GM12878 (cell line): ENCODE results near the gene SET. TPM values are rescaled to one million over a fixed set of nuclear protein-coding genes. Genes with fewer than 3 reads are reported as not detected.

Experiments
- ATAC-seq: fragments of 200-7000 bp; cut with Tn5 transposase; 3 replicates; pipeline ENCODE4 v1.9.1; 2020; ENCODE audit warnings: mild to moderate bottlenecking, moderate library complexity
- BruUV-seq: library from RNA; stranded (reverse); fragments of 400-500 nt; replicated peaks from 2 replicates; lab custom pipeline; 2021; lab: Mats Ljungman, UMichigan
- CTCF ChIA-PET: fragments of 300-600 bp; sonication (Branson Sonifier 250); formaldehyde crosslinking; extraction: SDS; loops from one replicate; lab custom pipeline; 2021; ENCODE audit warnings: inconsistent platforms; lab: Yijun Ruan, JAX
- POLR2A ChIA-PET: fragments of 350-600 bp; formaldehyde crosslinking; extraction: SDS; loops from one replicate; lab custom pipeline; 2021; ENCODE audit warnings: inconsistent platforms; lab: Charles Lee
- RAD21 ChIA-PET: fragments of 300-600 bp; sonication (Branson Sonifier 250); formaldehyde crosslinking; loops from one replicate; lab custom pipeline; 2023; ENCODE audit warnings: antibody characterized with exemption; ENCODE audit not compliant: unreplicated experiment; lab: Charles Lee
- SMC1A ChIA-PET: fragments of 300-600 bp; sonication (Branson Sonifier 250); formaldehyde crosslinking; loops from one replicate; lab custom pipeline; 2023; ENCODE audit not compliant: unreplicated experiment, uncharacterized antibody; lab: Charles Lee
- DNase-seq: peaks from one replicate; pipeline ENCODE4 v3.0.0-alpha.2; 2011; ENCODE audit warnings: low read depth, low spot score
- FAIRE-seq: peaks from 3 replicates; lab custom pipeline; 2011; peaks lifted over from hg19 to GRCh38; lab: Jason Lieb, UNC
- H2AFZ ChIP-seq: 2 replicates; pipeline ENCODE4 v1.6.0; 2011; ENCODE audit warnings: low read depth, low read length, control low read depth; ENCODE audit not compliant: control insufficient read depth
- H3K27ac ChIP-seq: 2 replicates; pipeline ENCODE4 v1.5.1; 2011; ENCODE audit warnings: control low read depth; ENCODE audit not compliant: control insufficient read depth, insufficient read depth
- H3K27me3 ChIP-seq, 2 experiments: replicated peaks in 1 of 2; 2 replicates each; pipeline versions ENCODE4 v1.6.0 to v1.6.1; 2011; ENCODE audit warnings: low read length in 1 of 2; ENCODE audit not compliant: control insufficient read depth in 2 of 2, insufficient read depth in 2 of 2
- H3K36me3 ChIP-seq, 2 experiments: 2 replicates each; pipeline ENCODE4 v1.5.1; 2011; ENCODE audit warnings: low read length in 1 of 2; ENCODE audit not compliant: control insufficient read depth in 2 of 2, insufficient read depth in 2 of 2
- H3K4me1 ChIP-seq: 2 replicates; pipeline ENCODE4 v1.6.1; 2011; ENCODE audit warnings: mild to moderate bottlenecking, low read length, moderate library complexity, mixed read lengths; ENCODE audit not compliant: control insufficient read depth, insufficient read depth
- H3K4me2 ChIP-seq: 2 replicates; pipeline ENCODE4 v1.6.0; 2011; ENCODE audit warnings: control low read depth; ENCODE audit not compliant: control insufficient read depth, insufficient read depth
- H3K4me3 ChIP-seq: fragments of 200-600 bp; sonication (generic); 2 replicates; pipeline ENCODE4 v1.5.1; 2016
- H3K79me2 ChIP-seq: 2 replicates; pipeline ENCODE4 v1.6.0; 2011; ENCODE audit warnings: low read length; ENCODE audit not compliant: control insufficient read depth, insufficient read depth
- H3K9ac ChIP-seq: 2 replicates; pipeline ENCODE4 v1.8.0; 2011; ENCODE audit warnings: low read length, control low read depth, mixed read lengths; ENCODE audit not compliant: control insufficient read depth, insufficient read depth
- H3K9me3 ChIP-seq: replicated peaks from 3 replicates; pipeline ENCODE4 v1.5.1; 2011; ENCODE audit warnings: mild to moderate bottlenecking, low read length; ENCODE audit not compliant: control insufficient read depth, insufficient read depth
- H4K20me1 ChIP-seq: 2 replicates; pipeline ENCODE4 v1.6.0; 2011; ENCODE audit not compliant: control insufficient read depth, insufficient read depth
- BHLHE40 ChIP-seq, 2 experiments: fragments of 450-650 bp in 1 of 2; IDR thresholded peaks; 2 replicates each; pipeline ENCODE4 v1.6.1; 2011 to 2017; ENCODE audit warnings: low read depth in 2 of 2, borderline replicate concordance in 1 of 2, improper control_type of control experiment in 1 of 2, low read length in 1 of 2, mild to moderate bottlenecking in 1 of 2
- CBX5 ChIP-seq: sonication (generic); IDR thresholded peaks from 2 replicates; pipeline ENCODE4 v1.6.1; 2016; ENCODE audit warnings: low read depth, moderate library complexity, mild to moderate bottlenecking, inconsistent platforms
- EGR1 ChIP-seq, 2 experiments: IDR thresholded peaks; 1 replicate in 1 of 2; 2 replicates in 1 of 2; pipeline ENCODE4 v1.6.1; 2011 to 2012; ENCODE audit warnings: low read depth in 2 of 2, low read length in 2 of 2, borderline replicate concordance in 1 of 2, mild to moderate bottlenecking in 1 of 2, moderate library complexity in 1 of 2
- ESRRA ChIP-seq: IDR thresholded peaks from 2 replicates; pipeline ENCODE4 v1.6.1; 2012; ENCODE audit warnings: mild to moderate bottlenecking, low read length, improper control_type of control experiment
- HDAC6 ChIP-seq: fragments of 200-600 bp; sonication (generic); IDR thresholded peaks from one replicate; pipeline ENCODE4 v1.8.0; 2017; ENCODE audit warnings: antibody characterized with exemption; ENCODE audit not compliant: unreplicated experiment
- NR2C2 ChIP-seq: IDR thresholded peaks from 2 replicates; pipeline ENCODE4 v1.6.1; 2011; ENCODE audit warnings: borderline replicate concordance, low read depth; ENCODE audit not compliant: control insufficient read depth, insufficient read length
- PML ChIP-seq: IDR thresholded peaks from 2 replicates; pipeline ENCODE4 v1.6.1; 2012; ENCODE audit warnings: low read length, inconsistent platforms
- RAD21 ChIP-seq: IDR thresholded peaks from 2 replicates; pipeline ENCODE4 v1.6.1; 2011; ENCODE audit warnings: mild to moderate bottlenecking, low read depth, low read length, moderate library complexity; ENCODE audit not compliant: insufficient read depth
- RAD51 ChIP-seq: fragments of 450-650 bp; IDR thresholded peaks from 2 replicates; pipeline ENCODE4 v1.6.1; 2016; ENCODE audit warnings: moderate library complexity, mild to moderate bottlenecking, inconsistent platforms
- TCF12 ChIP-seq: IDR thresholded peaks from 2 replicates; pipeline ENCODE4 v1.6.1; 2011; ENCODE audit warnings: low read depth, mild to moderate bottlenecking, low read length
- WRNIP1 ChIP-seq: IDR thresholded peaks from 2 replicates; pipeline ENCODE4 v1.6.1; 2011; ENCODE audit warnings: low read depth, low read length, improper control_type of control experiment, borderline replicate concordance
- ZNF207 ChIP-seq: fragments of 450-650 bp; IDR thresholded peaks from 2 replicates; pipeline ENCODE4 v1.6.1; 2014; ENCODE audit warnings: antibody characterized with exemption, mild to moderate bottlenecking, borderline replicate concordance
- WGBS: methylation state at CpG from one replicate; pipeline ENCODE4 v1.1.6; 2016; ENCODE audit warnings: low lambda C conversion rate; ENCODE audit not compliant: insufficient replicate concordance, insufficient coverage; ENCODE audit errors: missing lambda C conversion rate; 5-methylcytosine and 5-hydroxymethylcytosine counted together
- in situ Hi-C: fragments of 300-500 bp; cut with MboI; formaldehyde crosslinking; loops from 9 replicates; pipeline ENCODE4 v1.14.3; 2018; ENCODE audit warnings: mixed read lengths
- intact Hi-C: fragments of 100-400 bp; cut with micrococcal nuclease; formaldehyde crosslinking; loops from one replicate; pipeline ENCODE4 v1.14.2; 2022; ENCODE audit not compliant: unreplicated experiment
- polyA plus RNA-seq, 11 experiments: library from polyadenylated mRNA; depleted of rRNA in 4 of 11; unstranded in 6 of 11; stranded (reverse) in 5 of 11; fragments of >200 nt; fragmentation: Nextera tagmentation in 4 of 11; fragmentation: Illumina TruSeq in 1 of 11; extraction: Ambion mirVana in 4 of 11; extraction: Trizol in 1 of 11; gene quantifications; 1 replicate in 1 of 11; 2 replicates in 10 of 11; pipeline versions ENCODE4 v1.2.1 to v1.2.3, GENCODE V29; 2011 to 2016; ENCODE audit warnings: inconsistent platforms in 2 of 11, missing spikeins in 2 of 11, low read depth in 1 of 11
- total RNA-seq, 4 experiments: library from RNA; depleted of rRNA in 3 of 4; stranded (reverse); fragments of >200 nt in 3 of 4; fragmentation: Illumina TruSeq in 1 of 4; extraction: Trizol in 1 of 4; gene quantifications; 2 replicates each; pipeline versions ENCODE4 v1.2.1 to v1.2.3, GENCODE V29; 2013 to 2021
- TF ChIP-seq, protein P1 (sequence below): fragments of 450-650 bp; formaldehyde crosslinking; IDR thresholded peaks from 2 replicates; pipeline ENCODE4 v1.4.0; 2022; ENCODE audit warnings: mild to moderate bottlenecking, moderate library complexity
- TF ChIP-seq, protein P2 (sequence below): IDR thresholded peaks from 2 replicates; pipeline ENCODE4 v1.6.1; 2012; ENCODE audit warnings: low read length, inconsistent platforms
- TF ChIP-seq, protein P3 (sequence below): fragments of 450-650 bp; IDR thresholded peaks from 2 replicates; pipeline ENCODE4 v1.6.1; 2017; ENCODE audit warnings: antibody characterized with exemption, mild to moderate bottlenecking, moderate library complexity

SET gene
- total and polyA plus RNA-seq, 10 of the 15 experiments (the other 5 are each of a cell fraction or from before 2014, with no cell fraction given) = 284 to 706 (median 445) TPM

DNA sequence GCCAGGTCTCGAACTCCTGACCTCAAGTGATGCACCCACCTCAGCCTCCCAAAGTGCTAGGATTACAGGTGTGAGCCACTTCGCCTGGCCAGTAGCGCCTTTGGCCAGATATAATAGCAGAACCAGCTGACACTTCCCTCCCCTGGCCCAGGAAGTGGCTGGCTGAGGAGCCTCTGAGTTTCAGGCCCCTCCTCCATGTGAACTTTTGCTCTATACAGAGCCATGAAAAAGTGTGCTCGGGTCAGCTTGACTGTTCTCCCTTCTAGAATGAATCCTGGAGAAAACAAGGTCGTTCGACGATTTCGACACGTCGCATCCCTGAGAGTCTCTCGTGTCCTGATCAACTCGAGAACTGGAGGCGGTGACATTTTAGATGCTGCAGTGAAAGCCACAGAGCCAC is 43.6 kb downstream of the SET start:
- intact Hi-C loops = no loop called here
- FAIRE-seq = no peak
- SMC1A ChIA-PET = interaction anchor here (0.9 kb wide), 1 partner anchor 38 kb away, joined by 3 read pairs; no protein-coding TSS in a partner anchor
- Histone ChIP-seq H3K9ac (no peak overlapping the region), H3K4me2 (no peak overlapping the region), H3K36me3 (no peaks in the 10 kb centered on the region; a peak in 3 of 4 replicates), H3K27me3 (no peaks in the 10 kb centered on the region), H3K27ac (no peak overlapping the region), H3K4me1 (no peaks in the 10 kb centered on the region; the same call in 1 of the 2 replicates), H2AFZ (no peak overlapping the region), H3K4me3 (no peak overlapping the region), H3K79me2 (no peaks in the 10 kb centered on the region; the same call in 1 of the 2 replicates)
- RAD21 ChIA-PET = interaction anchor here (2.7 kb wide), 1 partner anchor 86 kb away, joined by 8 read pairs; the partner anchor contains the start of gene ENDOG
- no peak for ATAC-seq
- WGBS = 92% methylated on average over 13 of the region's 13 CpGs
- DNase-seq = no peak
- BruUV-seq = no TSS peak
- POLR2A ChIA-PET = interaction anchor here (0.6 to 1.5 kb wide), 2 partner anchors 33 to 88 kb away, joined by 3 to 4 read pairs; no protein-coding TSS in a partner anchor
- CTCF ChIA-PET = interaction anchor here (0.7 to 2.6 kb wide), 5 partner anchors 8 to 196 kb away, joined by 3 to 10 read pairs (median 6); partner anchors contain the start of genes ENDOG, PKN3 and ZDHHC12
- in situ Hi-C loops = no loop called here
- TF ChIP-seq TCF12 (no peak), WRNIP1 (no peak), CBX5 (no peak), NR2C2 (no peak), PML (no peak), RAD21 (no peak), ZNF207 (no peak), BHLHE40 (IDR thresholded peaks at IDR 0.05; ENCODE audit: borderline replicate concordance in 1 of 2, low read depth in 2 of 2, low read length in 1 of 2) (no peak), HDAC6 (no peak), EGR1 (IDR thresholded peaks at IDR 0.05; ENCODE audit: borderline replicate concordance in 1 of 2, low read depth in 2 of 2, low read length in 2 of 2) (no peak), RAD51 (no peak), ESRRA (no peak)
- TF ChIP-seq, protein P1, sequence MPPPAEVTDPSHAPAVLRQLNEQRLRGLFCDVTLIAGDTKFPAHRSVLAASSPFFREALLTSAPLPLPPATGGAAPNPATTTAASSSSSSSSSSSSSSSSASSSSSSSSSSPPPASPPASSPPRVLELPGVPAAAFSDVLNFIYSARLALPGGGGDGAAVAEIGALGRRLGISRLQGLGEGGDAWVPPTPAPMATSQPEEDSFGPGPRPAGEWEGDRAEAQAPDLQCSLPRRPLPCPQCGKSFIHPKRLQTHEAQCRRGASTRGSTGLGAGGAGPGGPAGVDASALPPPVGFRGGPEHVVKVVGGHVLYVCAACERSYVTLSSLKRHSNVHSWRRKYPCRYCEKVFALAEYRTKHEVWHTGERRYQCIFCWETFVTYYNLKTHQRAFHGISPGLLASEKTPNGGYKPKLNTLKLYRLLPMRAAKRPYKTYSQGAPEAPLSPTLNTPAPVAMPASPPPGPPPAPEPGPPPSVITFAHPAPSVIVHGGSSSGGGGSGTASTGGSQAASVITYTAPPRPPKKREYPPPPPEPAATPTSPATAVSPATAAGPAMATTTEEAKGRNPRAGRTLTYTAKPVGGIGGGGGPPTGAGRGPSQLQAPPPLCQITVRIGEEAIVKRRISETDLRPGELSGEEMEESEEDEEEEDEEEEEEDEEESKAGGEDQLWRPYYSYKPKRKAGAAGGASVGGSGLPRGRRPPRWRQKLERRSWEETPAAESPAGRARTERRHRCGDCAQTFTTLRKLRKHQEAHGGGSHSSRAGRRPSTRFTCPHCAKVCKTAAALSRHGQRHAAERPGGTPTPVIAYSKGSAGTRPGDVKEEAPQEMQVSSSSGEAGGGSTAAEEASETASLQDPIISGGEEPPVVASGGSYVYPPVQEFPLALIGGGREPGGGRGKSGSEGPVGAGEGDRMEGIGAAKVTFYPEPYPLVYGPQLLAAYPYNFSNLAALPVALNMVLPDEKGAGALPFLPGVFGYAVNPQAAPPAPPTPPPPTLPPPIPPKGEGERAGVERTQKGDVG (CRISPR knock-in tag) = no peak
- TF ChIP-seq, protein P2, sequence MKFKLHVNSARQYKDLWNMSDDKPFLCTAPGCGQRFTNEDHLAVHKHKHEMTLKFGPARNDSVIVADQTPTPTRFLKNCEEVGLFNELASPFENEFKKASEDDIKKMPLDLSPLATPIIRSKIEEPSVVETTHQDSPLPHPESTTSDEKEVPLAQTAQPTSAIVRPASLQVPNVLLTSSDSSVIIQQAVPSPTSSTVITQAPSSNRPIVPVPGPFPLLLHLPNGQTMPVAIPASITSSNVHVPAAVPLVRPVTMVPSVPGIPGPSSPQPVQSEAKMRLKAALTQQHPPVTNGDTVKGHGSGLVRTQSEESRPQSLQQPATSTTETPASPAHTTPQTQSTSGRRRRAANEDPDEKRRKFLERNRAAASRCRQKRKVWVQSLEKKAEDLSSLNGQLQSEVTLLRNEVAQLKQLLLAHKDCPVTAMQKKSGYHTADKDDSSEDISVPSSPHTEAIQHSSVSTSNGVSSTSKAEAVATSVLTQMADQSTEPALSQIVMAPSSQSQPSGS = no peak
- TF ChIP-seq, protein P3, sequence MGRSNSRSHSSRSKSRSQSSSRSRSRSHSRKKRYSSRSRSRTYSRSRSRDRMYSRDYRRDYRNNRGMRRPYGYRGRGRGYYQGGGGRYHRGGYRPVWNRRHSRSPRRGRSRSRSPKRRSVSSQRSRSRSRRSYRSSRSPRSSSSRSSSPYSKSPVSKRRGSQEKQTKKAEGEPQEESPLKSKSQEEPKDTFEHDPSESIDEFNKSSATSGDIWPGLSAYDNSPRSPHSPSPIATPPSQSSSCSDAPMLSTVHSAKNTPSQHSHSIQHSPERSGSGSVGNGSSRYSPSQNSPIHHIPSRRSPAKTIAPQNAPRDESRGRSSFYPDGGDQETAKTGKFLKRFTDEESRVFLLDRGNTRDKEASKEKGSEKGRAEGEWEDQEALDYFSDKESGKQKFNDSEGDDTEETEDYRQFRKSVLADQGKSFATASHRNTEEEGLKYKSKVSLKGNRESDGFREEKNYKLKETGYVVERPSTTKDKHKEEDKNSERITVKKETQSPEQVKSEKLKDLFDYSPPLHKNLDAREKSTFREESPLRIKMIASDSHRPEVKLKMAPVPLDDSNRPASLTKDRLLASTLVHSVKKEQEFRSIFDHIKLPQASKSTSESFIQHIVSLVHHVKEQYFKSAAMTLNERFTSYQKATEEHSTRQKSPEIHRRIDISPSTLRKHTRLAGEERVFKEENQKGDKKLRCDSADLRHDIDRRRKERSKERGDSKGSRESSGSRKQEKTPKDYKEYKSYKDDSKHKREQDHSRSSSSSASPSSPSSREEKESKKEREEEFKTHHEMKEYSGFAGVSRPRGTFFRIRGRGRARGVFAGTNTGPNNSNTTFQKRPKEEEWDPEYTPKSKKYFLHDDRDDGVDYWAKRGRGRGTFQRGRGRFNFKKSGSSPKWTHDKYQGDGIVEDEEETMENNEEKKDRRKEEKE = no peak
- TF ChIP-seq, all 136 proteins: peak for 0
- H3K9me3 ChIP-seq = no peaks in the 10 kb centered on the region
- no peaks in the 10 kb centered on the region for H4K20me1 ChIP-seq
